Embryonic facial prominence (tissue), 1 donor: ENCODE data around the gene NTSR1.

Experiments
- DNase-seq: peaks from one replicate; pipeline ENCODE4 v3.0.0-alpha.2; 2016; ENCODE audit errors: extremely low spot score

The NTSR1 gene

DNA sequence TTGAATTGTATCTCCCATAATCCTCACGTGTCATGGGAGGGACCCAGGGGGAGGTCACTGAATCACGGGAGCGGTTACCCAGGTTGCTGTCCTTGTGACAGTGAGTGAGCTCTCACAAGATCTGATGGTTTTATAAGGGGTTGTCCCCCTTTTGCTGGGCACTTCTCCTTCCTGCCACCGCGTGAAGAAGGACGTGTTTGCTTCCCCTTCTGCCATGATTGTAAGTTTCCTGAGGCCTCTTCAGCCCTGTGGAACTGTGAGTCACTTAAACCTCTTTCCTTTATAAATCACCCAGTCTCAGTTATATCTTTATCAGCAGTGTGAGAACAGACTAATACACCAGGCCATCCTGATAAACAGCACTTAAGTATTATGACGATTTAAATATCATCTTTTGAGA, 78.7 kb downstream of the NTSR1 start:
- DNase-seq = no peak

GRCh38 chr20:62787866-62788265, 79.2 kb downstream of the NTSR1 start:
- DNase-seq = no peak

DNA sequence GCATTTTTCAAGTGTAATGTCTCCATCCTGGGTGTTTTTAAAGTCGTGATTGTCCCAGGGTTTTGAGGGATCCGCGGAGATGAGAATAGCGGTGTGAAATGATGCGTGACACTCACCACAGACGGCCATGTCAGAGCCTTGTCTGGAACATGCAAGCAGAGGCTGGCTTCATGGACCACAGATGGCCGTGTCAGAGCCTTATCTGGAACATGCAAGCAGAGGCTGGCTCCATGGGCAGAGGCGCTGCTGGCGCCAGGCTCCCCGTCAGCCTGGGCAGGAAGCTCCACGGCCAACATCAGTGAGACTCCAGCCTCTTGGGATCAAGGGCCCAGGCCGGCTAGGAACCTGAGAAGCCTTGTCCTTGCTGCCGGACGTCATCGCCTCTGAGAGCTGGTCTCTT, 80.0 kb downstream of the NTSR1 start:
- DNase-seq = no peak

GRCh38 chr20:62790075-62790474, 81.4 kb downstream of the NTSR1 start:
- DNase-seq = no peak

DNA sequence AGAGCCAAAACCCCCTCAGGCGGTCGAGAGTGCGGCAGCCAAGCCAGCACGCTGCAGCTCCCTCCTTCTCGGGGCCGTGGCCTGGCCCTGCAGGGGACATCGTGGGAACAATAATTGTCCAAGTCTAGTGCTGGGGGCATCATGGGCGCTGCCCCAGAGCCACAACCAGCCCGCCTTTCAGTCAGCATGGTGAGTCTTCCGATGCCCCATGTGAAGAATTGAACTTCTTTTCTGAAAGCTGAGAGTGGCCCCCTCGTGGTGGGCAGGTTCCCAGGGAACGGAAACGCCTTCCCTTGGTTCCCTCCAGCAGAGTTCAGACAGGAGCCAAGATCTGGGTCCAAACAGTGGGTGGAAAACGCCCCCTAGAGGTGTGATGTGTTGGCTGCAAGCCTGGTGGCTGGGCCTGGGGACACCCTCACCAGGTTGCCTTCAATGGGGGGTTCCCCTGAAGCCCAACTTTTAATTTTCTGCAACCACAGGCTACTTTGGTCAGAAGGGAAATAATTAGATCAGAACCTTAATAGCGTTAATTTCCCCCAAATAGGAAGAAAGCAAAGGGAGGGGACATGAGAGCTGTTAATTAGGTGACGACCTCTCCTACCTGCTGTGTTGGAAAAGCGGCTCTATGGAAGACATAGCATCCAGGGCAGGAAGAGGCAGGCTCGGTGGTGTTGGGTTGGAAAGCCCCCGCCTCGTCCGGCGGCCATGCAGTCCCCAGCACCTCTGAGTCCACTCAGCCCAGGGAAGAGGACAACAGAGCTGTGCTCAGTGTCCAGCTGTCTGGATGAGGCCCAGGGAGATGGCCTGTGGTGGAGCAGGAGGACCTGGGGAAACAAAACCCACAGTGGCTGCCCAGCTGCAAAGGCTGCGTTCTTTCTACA, 82.9 kb downstream of the NTSR1 start:
- peak; percentile 77 for DNase-seq

DNA sequence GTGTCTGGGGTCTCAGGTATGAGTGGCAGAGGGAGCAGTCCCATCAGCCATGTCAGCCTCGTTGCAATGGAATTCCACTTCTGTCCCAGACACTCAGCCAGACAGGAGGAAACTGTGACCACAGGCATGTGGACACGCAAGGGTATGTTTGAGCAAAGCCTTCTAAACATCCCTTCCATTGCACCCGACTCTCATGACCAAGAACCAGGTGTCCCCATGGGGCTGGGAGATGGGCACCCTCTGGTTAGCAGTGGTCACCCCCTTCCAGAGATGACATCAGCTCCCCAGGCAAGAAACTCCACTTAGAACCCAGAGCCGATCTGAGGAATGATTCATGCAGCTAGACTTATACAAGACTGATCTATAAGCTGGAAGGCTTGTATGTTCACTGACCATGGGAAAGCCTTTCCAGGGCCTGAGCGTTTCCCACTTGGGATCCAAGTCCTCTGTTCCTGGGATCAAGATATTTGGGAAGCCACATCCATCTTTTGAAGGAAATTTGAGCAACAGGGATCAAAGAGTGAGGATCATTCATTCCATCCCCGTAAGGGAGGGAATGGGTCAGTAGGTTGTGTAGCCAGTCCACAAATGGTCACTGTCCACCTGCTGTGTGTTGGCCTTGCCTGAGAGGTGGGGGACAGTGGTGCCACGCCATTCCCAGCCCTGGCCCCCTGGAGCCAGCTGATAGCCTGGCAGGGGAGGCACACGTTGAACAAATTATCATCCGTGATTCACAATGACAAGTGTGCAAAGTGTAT, 83.7 kb downstream of the NTSR1 start:
- DNase-seq = no peak

- DNase-seq = no peak
Measured at GRCh38 chr20:62792940-62793756, 84.5 kb downstream of the NTSR1 start.

GRCh38 chr20:62793757-62794006, 85.0 kb downstream of the NTSR1 start:
- DNase-seq = no peak

GRCh38 chr20:62794007-62794724, 85.5 kb downstream of the NTSR1 start:
- DNase-seq = peak; percentile 72

GRCh38 chr20:62795023-62795761, 86.6 kb downstream of the NTSR1 start:
- no peak for DNase-seq

- no peak for DNase-seq
Measured at GRCh38 chr20:62796699-62797491, 88.3 kb downstream of the NTSR1 start.

- no peak for DNase-seq
Measured at GRCh38 chr20:62797671-62798532, 89.3 kb downstream of the NTSR1 start.

GRCh38 chr20:62799036-62799435, 90.4 kb downstream of the NTSR1 start:
- no peak for DNase-seq

- no peak for DNase-seq
Measured at GRCh38 chr20:62799459-62799858, 90.8 kb downstream of the NTSR1 start.

DNA sequence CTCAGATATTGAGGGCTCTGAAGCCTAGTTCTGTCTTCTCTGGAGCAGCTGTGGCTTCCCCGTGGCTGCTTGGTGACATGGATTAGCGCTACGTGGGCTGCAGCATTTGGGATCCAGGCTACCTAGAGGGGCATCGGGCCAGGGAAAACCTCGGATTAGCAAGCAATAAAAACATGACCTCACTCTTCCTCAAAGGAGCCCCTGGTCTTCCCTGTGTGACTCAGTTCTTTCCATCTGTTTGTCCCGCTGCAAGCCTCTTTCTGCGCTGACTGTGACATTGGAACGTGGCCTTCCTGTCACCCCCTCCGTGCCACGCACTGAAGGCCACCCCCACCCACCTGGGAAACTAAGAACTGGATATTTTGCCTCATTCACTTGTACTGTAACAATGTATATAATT, 91.2 kb downstream of the NTSR1 start:
- DNase-seq = no peak

DNA sequence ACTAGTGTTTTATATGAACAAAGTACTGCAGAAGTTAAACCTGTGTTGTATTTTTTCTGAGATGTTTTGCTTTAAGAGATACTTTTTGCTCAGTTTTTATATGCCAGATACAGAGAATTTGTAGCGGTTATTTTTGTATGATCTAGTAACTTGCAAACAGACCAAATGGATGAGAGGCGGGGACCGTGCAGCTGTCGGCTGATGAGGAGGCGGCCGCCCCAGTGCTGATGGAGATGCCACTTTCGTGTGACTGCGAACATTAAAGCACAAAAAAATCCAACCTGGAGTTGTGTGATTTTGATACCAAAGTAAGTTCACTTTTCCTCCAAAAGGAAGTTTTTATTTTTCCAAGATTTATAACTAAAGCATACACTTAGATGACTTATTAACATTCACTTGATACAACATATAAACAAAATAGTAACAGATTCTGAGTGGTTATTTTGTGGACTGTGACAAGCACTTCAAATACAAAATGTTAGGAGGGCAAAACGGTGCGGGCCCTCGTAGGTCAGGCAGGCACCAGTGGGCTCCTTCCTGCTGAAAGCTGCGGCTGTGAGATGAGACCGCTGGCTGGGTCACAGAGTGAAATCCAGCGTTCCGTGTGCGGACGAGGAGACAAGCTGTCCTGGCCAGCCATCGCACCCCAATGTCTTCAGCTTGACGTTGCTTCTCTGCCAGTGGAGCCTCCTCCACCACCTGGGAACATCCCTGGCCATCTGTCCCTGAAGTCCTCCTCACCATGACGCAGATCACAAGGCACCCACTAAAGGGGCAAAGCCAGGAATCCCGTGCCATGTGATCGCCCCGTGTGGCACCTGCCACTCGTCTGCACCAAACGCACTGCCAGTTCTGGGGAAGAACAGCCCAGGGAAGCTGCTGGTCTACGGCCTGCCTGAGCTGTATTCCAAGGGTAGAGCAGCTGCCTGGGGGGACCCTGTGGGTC, 92.0 kb downstream of the NTSR1 start:
- no peak for DNase-seq

- no peak for DNase-seq
Measured at GRCh38 chr20:62801284-62802010, 92.8 kb downstream of the NTSR1 start.
